Measurements from ENCODE around the gene RASGEF1C.

Gene RASGEF1C

GRCh38 chr5:180077594-180078284, 131.3 kb downstream of the RASGEF1C start:
- no peak for DNase-seq (ENCODE audit: low read depth)
- no peak for TF ChIP-seq CTCF (IDR thresholded peaks at IDR 0.05; ENCODE audit: control insufficient read depth, insufficient read depth, low read depth, low read length, missing control alignments)

GRCh38 chr5:180075703-180076102, 133.3 kb downstream of the RASGEF1C start:
- DNase-seq (ENCODE audit: low read depth) = no peak

More at GRCh38 chr5:180077594-180078284, 131.3 kb downstream of the RASGEF1C start:
- H3K4me3 ChIP-seq (ENCODE audit: control insufficient read depth, low read depth, low read length) = no peak overlapping the region

GRCh38 chr5:180074462-180074861, 134.5 kb downstream of the RASGEF1C start:
- H3K4me3 ChIP-seq (ENCODE audit: control insufficient read depth, low read depth, low read length) = no peak overlapping the region
- DNase-seq (ENCODE audit: low read depth) = no peak
- TF ChIP-seq CTCF (IDR thresholded peaks at IDR 0.05; ENCODE audit: control insufficient read depth, insufficient read depth, low read depth, low read length, missing control alignments) = no peak

More at GRCh38 chr5:180075703-180076102, 133.3 kb downstream of the RASGEF1C start:
- TF ChIP-seq CTCF (IDR thresholded peaks at IDR 0.05; ENCODE audit: control insufficient read depth, insufficient read depth, low read depth, low read length, missing control alignments) = no peak
- no peak overlapping the region for H3K4me3 ChIP-seq (ENCODE audit: control insufficient read depth, low read depth, low read length)

- H3K4me3 ChIP-seq (ENCODE audit: control insufficient read depth, low read depth, low read length) = no peak overlapping the region
- DNase-seq (ENCODE audit: low read depth) = no peak
- no peak for TF ChIP-seq CTCF (IDR thresholded peaks at IDR 0.05; ENCODE audit: control insufficient read depth, insufficient read depth, low read depth, low read length, missing control alignments)
Observed at GRCh38 chr5:180072556-180072955, 136.5 kb downstream of the RASGEF1C start.

- H3K4me3 ChIP-seq (ENCODE audit: control insufficient read depth, low read depth, low read length) = no peak overlapping the region
Observed at GRCh38 chr5:180072256-180072548, 136.8 kb downstream of the RASGEF1C start.

GRCh38 chr5:180071531-180072255, 137.3 kb downstream of the RASGEF1C start, which contains the start of gene RNF130:
TSS of gene RNF130 (minus strand) at chr5:180071759. CDS start at chr5:180071702, 57 bp downstream.
- peak within 1 kb of the TSS; percentile 74 for H3K4me3 ChIP-seq (ENCODE audit: control insufficient read depth, low read depth, low read length)
- peak; percentile 56 for DNase-seq (ENCODE audit: low read depth)
- TF ChIP-seq CTCF (IDR thresholded peaks at IDR 0.05; ENCODE audit: control insufficient read depth, insufficient read depth, low read depth, low read length, missing control alignments) = no peak

More at GRCh38 chr5:180072256-180072548, 136.8 kb downstream of the RASGEF1C start:
- DNase-seq (ENCODE audit: low read depth) = no peak
- TF ChIP-seq CTCF (IDR thresholded peaks at IDR 0.05; ENCODE audit: control insufficient read depth, insufficient read depth, low read depth, low read length, missing control alignments) = no peak

Measured in AG09309 (cell line).